ENCODE results near the gene FCAR.
"Not testable (repeated sequence)": the region's sequence is repeated elsewhere in the genome, so short reads cannot be mapped to it uniquely, and the experiment has no call there.

GRCh38 chr19:54837522-54837921, 36.5 kb upstream of the FCAR start:
- TF ChIP-seq, protein P1, sequence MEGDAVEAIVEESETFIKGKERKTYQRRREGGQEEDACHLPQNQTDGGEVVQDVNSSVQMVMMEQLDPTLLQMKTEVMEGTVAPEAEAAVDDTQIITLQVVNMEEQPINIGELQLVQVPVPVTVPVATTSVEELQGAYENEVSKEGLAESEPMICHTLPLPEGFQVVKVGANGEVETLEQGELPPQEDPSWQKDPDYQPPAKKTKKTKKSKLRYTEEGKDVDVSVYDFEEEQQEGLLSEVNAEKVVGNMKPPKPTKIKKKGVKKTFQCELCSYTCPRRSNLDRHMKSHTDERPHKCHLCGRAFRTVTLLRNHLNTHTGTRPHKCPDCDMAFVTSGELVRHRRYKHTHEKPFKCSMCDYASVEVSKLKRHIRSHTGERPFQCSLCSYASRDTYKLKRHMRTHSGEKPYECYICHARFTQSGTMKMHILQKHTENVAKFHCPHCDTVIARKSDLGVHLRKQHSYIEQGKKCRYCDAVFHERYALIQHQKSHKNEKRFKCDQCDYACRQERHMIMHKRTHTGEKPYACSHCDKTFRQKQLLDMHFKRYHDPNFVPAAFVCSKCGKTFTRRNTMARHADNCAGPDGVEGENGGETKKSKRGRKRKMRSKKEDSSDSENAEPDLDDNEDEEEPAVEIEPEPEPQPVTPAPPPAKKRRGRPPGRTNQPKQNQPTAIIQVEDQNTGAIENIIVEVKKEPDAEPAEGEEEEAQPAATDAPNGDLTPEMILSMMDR (IDR thresholded peaks at IDR 0.05; ENCODE audit: insufficient read depth, low read length) = not testable (repeated sequence)
- TF ChIP-seq, protein P2, sequence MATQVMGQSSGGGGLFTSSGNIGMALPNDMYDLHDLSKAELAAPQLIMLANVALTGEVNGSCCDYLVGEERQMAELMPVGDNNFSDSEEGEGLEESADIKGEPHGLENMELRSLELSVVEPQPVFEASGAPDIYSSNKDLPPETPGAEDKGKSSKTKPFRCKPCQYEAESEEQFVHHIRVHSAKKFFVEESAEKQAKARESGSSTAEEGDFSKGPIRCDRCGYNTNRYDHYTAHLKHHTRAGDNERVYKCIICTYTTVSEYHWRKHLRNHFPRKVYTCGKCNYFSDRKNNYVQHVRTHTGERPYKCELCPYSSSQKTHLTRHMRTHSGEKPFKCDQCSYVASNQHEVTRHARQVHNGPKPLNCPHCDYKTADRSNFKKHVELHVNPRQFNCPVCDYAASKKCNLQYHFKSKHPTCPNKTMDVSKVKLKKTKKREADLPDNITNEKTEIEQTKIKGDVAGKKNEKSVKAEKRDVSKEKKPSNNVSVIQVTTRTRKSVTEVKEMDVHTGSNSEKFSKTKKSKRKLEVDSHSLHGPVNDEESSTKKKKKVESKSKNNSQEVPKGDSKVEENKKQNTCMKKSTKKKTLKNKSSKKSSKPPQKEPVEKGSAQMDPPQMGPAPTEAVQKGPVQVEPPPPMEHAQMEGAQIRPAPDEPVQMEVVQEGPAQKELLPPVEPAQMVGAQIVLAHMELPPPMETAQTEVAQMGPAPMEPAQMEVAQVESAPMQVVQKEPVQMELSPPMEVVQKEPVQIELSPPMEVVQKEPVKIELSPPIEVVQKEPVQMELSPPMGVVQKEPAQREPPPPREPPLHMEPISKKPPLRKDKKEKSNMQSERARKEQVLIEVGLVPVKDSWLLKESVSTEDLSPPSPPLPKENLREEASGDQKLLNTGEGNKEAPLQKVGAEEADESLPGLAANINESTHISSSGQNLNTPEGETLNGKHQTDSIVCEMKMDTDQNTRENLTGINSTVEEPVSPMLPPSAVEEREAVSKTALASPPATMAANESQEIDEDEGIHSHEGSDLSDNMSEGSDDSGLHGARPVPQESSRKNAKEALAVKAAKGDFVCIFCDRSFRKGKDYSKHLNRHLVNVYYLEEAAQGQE (IDR thresholded peaks at IDR 0.05; ENCODE audit: insufficient replicate concordance, low read depth) = not testable (repeated sequence)
- TF ChIP-seq GABPA (IDR thresholded peaks at IDR 0.05; ENCODE audit: low read depth) = not testable (repeated sequence)
- peak; percentile 34; the same call in 1 of the 2 replicates for TF ChIP-seq SPI1 (IDR thresholded peaks at IDR 0.05; ENCODE audit: borderline replicate concordance, low read depth)

Measured in HL-60 (cell line).